A549 (cell line): ENCODE results near the gene USP24. TPM values are rescaled to one million over a fixed set of nuclear protein-coding genes. Genes with fewer than 3 reads are reported as not detected.

Experiments used
- ATAC-seq, 2 experiments: fragments of 200-7000 bp in 1 of 2; fragments of >200 bp in 1 of 2; cut with Nextera tagmentation in 1 of 2; cut with Tn5 transposase in 1 of 2; 3 replicates each; pipeline versions ENCODE4 v1.8.0 to v1.9.1; 2018 to 2020; ENCODE audit warnings: mild to moderate bottlenecking in 1 of 2, moderate library complexity in 1 of 2
- CTCF ChIA-PET: fragments of 300-600 bp; sonication (Branson Sonifier 250); formaldehyde crosslinking; extraction: SDS; loops from one replicate; lab custom pipeline; 2021; ENCODE audit warnings: antibody characterized with exemption, inconsistent platforms; lab: Yijun Ruan, JAX
- POLR2A ChIA-PET: fragments of 350-600 bp; formaldehyde crosslinking; extraction: SDS; loops from one replicate; lab custom pipeline; 2021; ENCODE audit warnings: antibody characterized with exemption, inconsistent platforms; lab: Yijun Ruan, JAX
- DNase-seq, 2 experiments: peaks; one replicate each; pipeline versions ENCODE4 v3.0.0 to v3.0.0-alpha.2; 2011 to 2016; ENCODE audit warnings: low read depth in 1 of 2, low spot score in 1 of 2
- FAIRE-seq: peaks from 2 replicates; lab custom pipeline; 2011; peaks lifted over from hg19 to GRCh38; lab: Jason Lieb, UNC
- H3K27ac ChIP-seq, 2 experiments: fragments of >200 bp; sonication (Bioruptor Twin); formaldehyde crosslinking; 3 replicates each; pipeline ENCODE4 v1.5.1; 2016 to 2017
- H3K4me1 ChIP-seq: fragments of >200 bp; sonication (Bioruptor Twin); formaldehyde crosslinking; 3 replicates; pipeline ENCODE4 v1.6.1; 2016
- H3K4me2 ChIP-seq: fragments of >200 bp; sonication (Bioruptor Twin); formaldehyde crosslinking; 3 replicates; pipeline ENCODE4 v1.6.1; 2016
- H3K4me3 ChIP-seq: fragments of >200 bp; sonication (Bioruptor Twin); formaldehyde crosslinking; 3 replicates; pipeline ENCODE4 v1.5.1; 2016
- H3K9me3 ChIP-seq: fragments of >200 bp; sonication (Bioruptor Twin); formaldehyde crosslinking; 3 replicates; pipeline ENCODE4 v1.6.1; 2016
- BHLHE40 ChIP-seq: IDR thresholded peaks from 2 replicates; pipeline ENCODE4 v1.6.1; 2012; ENCODE audit warnings: low read depth, low read length, inconsistent platforms
- CBX8 ChIP-seq: fragments of 200-600 bp; sonication (generic); IDR thresholded peaks from 2 replicates; pipeline ENCODE4 v1.6.1; 2016
- CEBPB ChIP-seq, 2 experiments: fragments of >200 bp in 1 of 2; sonication (Bioruptor Twin) in 1 of 2; formaldehyde crosslinking in 1 of 2; IDR thresholded peaks; 2 replicates each; pipeline ENCODE4 v1.6.1; 2012 to 2016
- CHD2 ChIP-seq: fragments of 150-350 bp; IDR thresholded peaks from 2 replicates; pipeline ENCODE4 v1.6.1; 2014; ENCODE audit warnings: low read length; ENCODE audit not compliant: partially characterized antibody
- CTCF ChIP-seq: fragments of >200 bp; sonication (Bioruptor Twin); formaldehyde crosslinking; IDR thresholded peaks from 3 replicates; pipeline ENCODE4 v1.5.1; 2016
- ELK1 ChIP-seq: fragments of 150-350 bp; IDR thresholded peaks from 2 replicates; pipeline ENCODE4 v1.6.1; 2014; ENCODE audit warnings: low read depth, mild to moderate bottlenecking, low read length
- FOSB ChIP-seq: fragments of 250-450 bp; sonication (Bioruptor Pico); IDR thresholded peaks from 2 replicates; pipeline ENCODE4 v1.5.0; 2020; ENCODE audit warnings: mild to moderate bottlenecking, moderate library complexity
- FOXS1 ChIP-seq: fragments of 250-450 bp; sonication (Bioruptor Pico); IDR thresholded peaks from 2 replicates; pipeline ENCODE4 v1.5.0; 2020; ENCODE audit warnings: mild to moderate bottlenecking, moderate library complexity
- HDAC2 ChIP-seq: fragments of 200-600 bp; sonication (generic); IDR thresholded peaks from 2 replicates; pipeline ENCODE4 v1.6.1; 2016
- HMGXB4 ChIP-seq: fragments of 250-450 bp; sonication (Bioruptor Pico); IDR thresholded peaks from 2 replicates; pipeline ENCODE4 v1.5.0; 2021; ENCODE audit warnings: mild to moderate bottlenecking, moderate library complexity, borderline replicate concordance
- HOXB13 ChIP-seq: fragments of 250-450 bp; sonication (Bioruptor Pico); IDR thresholded peaks from 2 replicates; pipeline ENCODE4 v1.5.0; 2020; ENCODE audit warnings: low read depth, mild to moderate bottlenecking, moderate library complexity
- JUN ChIP-seq, 2 experiments: fragments of >200 bp; sonication (Bioruptor Twin); formaldehyde crosslinking; IDR thresholded peaks; 2 replicates in 1 of 2; 3 replicates in 1 of 2; pipeline ENCODE4 v1.6.1; 2016 to 2017
- NR3C1 ChIP-seq: fragments of >200 bp; sonication (Bioruptor Twin); formaldehyde crosslinking; IDR thresholded peaks from 3 replicates; pipeline ENCODE4 v1.6.1; 2017
- POLR2A ChIP-seq: IDR thresholded peaks from 2 replicates; pipeline ENCODE4 v1.6.1; 2012; ENCODE audit warnings: mild to moderate bottlenecking, low read length
- RAD21 ChIP-seq, 2 experiments: fragments of >200 bp in 1 of 2; sonication (Bioruptor Twin) in 1 of 2; formaldehyde crosslinking in 1 of 2; IDR thresholded peaks in 1 of 2; conservative IDR thresholded peaks in 1 of 2; 2 replicates in 1 of 2; 3 replicates in 1 of 2; pipeline ENCODE4 v1.6.1; 2012 to 2018; ENCODE audit warnings: inconsistent platforms in 1 of 2
- RARB ChIP-seq: fragments of 250-450 bp; sonication (Bioruptor Pico); IDR thresholded peaks from 2 replicates; pipeline ENCODE4 v1.8.0; 2021; ENCODE audit warnings: mild to moderate bottlenecking, moderate library complexity
- RCOR1 ChIP-seq: fragments of 150-350 bp; IDR thresholded peaks from 2 replicates; pipeline ENCODE4 v1.6.1; 2014; ENCODE audit warnings: antibody characterized with exemption, low read length, low read depth
- RFX5 ChIP-seq: fragments of 450-650 bp; IDR thresholded peaks from 2 replicates; pipeline ENCODE4 v1.7.1; 2014; ENCODE audit warnings: antibody characterized with exemption, mild to moderate bottlenecking, moderate library complexity
- RNF2 ChIP-seq: fragments of 200-600 bp; sonication (generic); IDR thresholded peaks from 2 replicates; pipeline ENCODE4 v1.6.1; 2016; ENCODE audit warnings: low read depth, mild to moderate bottlenecking, antibody characterized with exemption, moderate library complexity, borderline replicate concordance
- SMC3 ChIP-seq: fragments of >200 bp; sonication (Bioruptor Twin); formaldehyde crosslinking; IDR thresholded peaks from 3 replicates; pipeline ENCODE4 v1.6.1; 2018; ENCODE audit warnings: inconsistent platforms
- TP53 ChIP-seq: fragments of 250-450 bp; sonication (Bioruptor Pico); IDR thresholded peaks from 2 replicates; pipeline ENCODE4 v1.5.0; 2021; ENCODE audit warnings: mild to moderate bottlenecking, moderate library complexity
- USF2 ChIP-seq: fragments of 450-650 bp; IDR thresholded peaks from 2 replicates; pipeline ENCODE4 v1.6.1; 2014; ENCODE audit warnings: antibody characterized with exemption
- ZC3H11A ChIP-seq: fragments of 450-650 bp; IDR thresholded peaks from 2 replicates; pipeline ENCODE4 v1.6.1; 2014; ENCODE audit warnings: antibody characterized with exemption, mild to moderate bottlenecking
- ZFP36 ChIP-seq: fragments of 450-650 bp; IDR thresholded peaks from 2 replicates; pipeline ENCODE4 v1.6.1; 2014; ENCODE audit warnings: borderline replicate concordance; ENCODE audit not compliant: partially characterized antibody
- ZNF302 ChIP-seq: fragments of 250-450 bp; sonication (Bioruptor Pico); IDR thresholded peaks from 2 replicates; pipeline ENCODE4 v1.9.0; 2021; ENCODE audit warnings: inconsistent platforms, mild to moderate bottlenecking, moderate library complexity
- WGBS: methylation state at CpG from one replicate; pipeline ENCODE4 v1.1.6; 2017; ENCODE audit errors: missing lambda C conversion rate; 5-methylcytosine and 5-hydroxymethylcytosine counted together
- polyA plus RNA-seq, 4 experiments: library from polyadenylated mRNA; depleted of rRNA in 3 of 4; stranded (reverse); fragments of >200 nt; fragmentation: RNase III in 1 of 4; extraction: RNeasy Plus Mini Kit Qiagen cat#74134 plus additional on column Dnase treatment in 1 of 4; gene quantifications; 2 replicates in 3 of 4; 3 replicates in 1 of 4; pipeline ENCODE4 v1.2.3, GENCODE V29; 2011 to 2017

Gene USP24
- polyA plus RNA-seq, 2 of the 4 experiments (the other 2 are of a cell fraction): 14.7 to 21.7 TPM

GRCh38 chr1:55059302-55060132 lies 155.6 kb downstream of the USP24 start:
- H3K4me2 ChIP-seq: no peak overlapping the region
- no peak for FAIRE-seq
- 66% methylated on average over 7 of the region's 14 CpGs for WGBS
- no peak for ATAC-seq
- no peaks in the 10 kb centered on the region for H3K9me3 ChIP-seq
- TF ChIP-seq POLR2A (no peak), SMC3 (no peak), HDAC2 (no peak), JUN (IDR thresholded peaks at IDR 0.05) (no peak), RNF2 (no peak), RAD21 (conservative IDR thresholded peaks at IDR 0.05 in 1 of 2, IDR thresholded peaks at IDR 0.05 in 1 of 2) (no peak), HMGXB4 (CRISPR knock-in tag) (no peak), CHD2 (no peak), BHLHE40 (no peak), FOXS1 (no peak), ZC3H11A (no peak), RARB (CRISPR knock-in tag) (no peak), RFX5 (no peak), ZFP36 (no peak)
- POLR2A ChIA-PET: no interaction called here
- no peak for DNase-seq
- CTCF ChIA-PET: interaction anchor here (1.4 to 3.0 kb wide), 2 partner anchors 11 to 109 kb away, joined by 3 to 8 read pairs; no protein-coding TSS in a partner anchor
- peaks cover 6% of the 10 kb centered on the region; the same call in 2 of the 3 replicates for H3K4me1 ChIP-seq
- H3K4me3 ChIP-seq: no peak overlapping the region
- no peak overlapping the region for H3K27ac ChIP-seq

- no peak overlapping the region for H3K27ac ChIP-seq
- ATAC-seq (no peak), DNase-seq (no peak), FAIRE-seq (no peak)
- no peak overlapping the region for H3K4me2 ChIP-seq
- no peaks in the 10 kb centered on the region for H3K9me3 ChIP-seq
- H3K4me3 ChIP-seq: no peak overlapping the region
- TF ChIP-seq FOSB (CRISPR knock-in tag): no peak
- TF ChIP-seq ELK1: no peak
- no peak for TF ChIP-seq TP53 (CRISPR knock-in tag)
- TF ChIP-seq HOXB13 (CRISPR knock-in tag): no peak
- no peak for TF ChIP-seq ZFP36
- no peak for TF ChIP-seq HMGXB4 (CRISPR knock-in tag)
- TF ChIP-seq USF2: no peak
- no peak for TF ChIP-seq ZNF302 (CRISPR knock-in tag)
- TF ChIP-seq RCOR1: no peak
- no peak for TF ChIP-seq CTCF
- TF ChIP-seq CEBPB (IDR thresholded peaks at IDR 0.05): no peak
- TF ChIP-seq CBX8: no peak
- TF ChIP-seq NR3C1: no peak
- ChIA-PET CTCF (interaction anchor here (3.0 kb wide), 1 partner anchor 10 kb away, joined by 8 read pairs; no protein-coding TSS in a partner anchor), POLR2A (no interaction called here)
- WGBS: 70% methylated on average over 2 of the region's 6 CpGs
- H3K4me1 ChIP-seq: no peaks in the 10 kb centered on the region
Measured at GRCh38 chr1:55057956-55058298, 157.2 kb downstream of the USP24 start.
